HAP-1 (cell line): Measurements from ENCODE around the gene EIF3D.

Experiments
- DNase-seq, 2 experiments: peaks; one replicate each; pipeline ENCODE4 v3.0.0-alpha.2; 2016 to 2020; ENCODE audit warnings: low spot score in 2 of 2
- H3K27me3 ChIP-seq: fragments of 250-450 bp; sonication (Bioruptor Pico); 2 replicates; pipeline ENCODE4 v1.5.1; 2020; ENCODE audit warnings: low read depth, mild to moderate bottlenecking, moderate library complexity
- H3K36me3 ChIP-seq: fragments of 250-450 bp; sonication (Bioruptor Pico); replicated peaks from 2 replicates; pipeline ENCODE4 v1.5.1; 2020; ENCODE audit warnings: mild to moderate bottlenecking
- H3K4me1 ChIP-seq: fragments of 250-450 bp; sonication (Bioruptor Pico); 2 replicates; pipeline ENCODE4 v1.5.1; 2020; ENCODE audit warnings: mild to moderate bottlenecking
- H3K4me3 ChIP-seq: fragments of 250-450 bp; sonication (Bioruptor Pico); 2 replicates; pipeline ENCODE4 v1.5.1; 2020; ENCODE audit warnings: mild to moderate bottlenecking, moderate library complexity
- H3K9me3 ChIP-seq: fragments of 250-450 bp; sonication (Bioruptor Pico); 2 replicates; pipeline ENCODE4 v1.5.1; 2020; ENCODE audit warnings: mild to moderate bottlenecking, moderate library complexity
- in situ Hi-C: fragments of 300-500 bp; cut with MboI; formaldehyde crosslinking; loops from 3 replicates; pipeline ENCODE4 v1.14.3; 2020; ENCODE audit warnings: low sequenced_read_pairs, inconsistent platforms, mixed read lengths

Gene EIF3D

DNA sequence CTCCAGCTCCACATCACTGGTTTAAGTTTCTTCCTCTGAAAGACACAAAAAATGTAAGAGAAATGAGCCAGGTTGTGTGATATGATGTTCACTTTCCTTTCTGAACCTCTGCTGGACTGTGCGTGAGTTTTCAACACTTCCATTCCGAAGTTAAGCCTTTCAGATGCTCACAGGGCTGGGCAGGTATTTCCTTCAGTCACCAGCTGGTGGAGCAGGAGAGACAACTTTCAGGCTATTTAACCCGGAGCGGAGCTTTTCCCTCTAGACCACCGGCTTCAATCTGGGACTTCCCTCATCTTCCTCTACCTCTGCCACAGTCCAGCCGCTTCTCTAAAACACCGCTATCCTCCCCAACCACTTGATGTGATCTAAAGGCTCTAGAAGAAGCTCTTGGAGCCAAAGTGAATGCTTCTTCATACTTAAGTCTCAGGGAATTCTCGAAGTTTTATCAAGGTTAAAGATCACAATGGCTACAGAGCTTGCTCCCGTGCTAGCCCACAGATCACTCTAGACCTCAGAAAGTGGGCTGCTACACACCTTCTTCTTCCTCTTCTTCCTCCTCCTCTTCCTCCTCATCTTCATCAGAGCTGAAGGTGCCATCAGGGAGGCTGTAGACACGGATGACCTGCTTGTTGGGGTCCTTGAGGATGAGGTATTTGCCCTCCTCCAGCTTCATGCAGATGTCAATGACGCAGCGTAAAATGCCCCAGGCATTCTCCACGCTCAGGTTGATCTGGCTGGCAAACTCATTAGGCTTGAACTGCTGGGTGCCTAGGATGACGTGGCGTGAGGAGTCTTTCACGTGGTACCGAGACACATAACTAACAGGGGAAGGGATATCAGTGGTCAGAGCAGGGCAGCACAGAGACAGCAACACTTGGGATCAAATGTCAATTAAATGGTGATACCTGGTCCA is 17.7 kb downstream of the EIF3D start:
- no peaks in the 10 kb centered on the region for H3K9me3 ChIP-seq
- H3K36me3 ChIP-seq: peaks cover 59% of the 10 kb centered on the region
- H3K27me3 ChIP-seq: no peaks in the 10 kb centered on the region
- H3K4me3 ChIP-seq: no peak overlapping the region
- DNase-seq: peak; percentile 46 to 75
- in situ Hi-C loops: loop anchor here (25.0 kb wide), 2 partner anchors 1376 to 1976 kb away; no protein-coding TSS in a partner anchor
- peaks cover 9% of the 10 kb centered on the region for H3K4me1 ChIP-seq

DNA sequence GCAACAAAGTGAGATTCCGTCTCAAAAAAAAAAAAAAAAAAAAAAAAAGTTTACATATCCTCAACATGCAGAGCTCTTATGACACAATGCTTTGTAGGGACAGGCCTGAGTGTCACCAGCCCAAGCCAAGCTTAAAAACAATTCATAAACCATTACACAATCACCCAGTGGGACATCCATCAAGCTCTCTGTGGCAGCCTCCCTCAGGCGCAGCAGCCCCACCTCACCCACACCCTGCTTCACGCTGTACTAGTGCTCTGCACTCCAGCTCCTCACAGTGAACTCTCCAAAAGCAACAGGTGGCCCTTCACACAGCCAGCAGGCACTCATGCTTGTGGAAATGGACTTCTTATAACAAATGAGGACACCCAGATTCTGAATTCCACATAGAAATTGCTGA is 18.6 kb downstream of the EIF3D start:
- H3K27me3 ChIP-seq: no peaks in the 10 kb centered on the region
- H3K4me1 ChIP-seq: peaks cover 15% of the 10 kb centered on the region
- in situ Hi-C loops: loop anchor here (25.0 kb wide), 2 partner anchors 1377 to 1977 kb away; no protein-coding TSS in a partner anchor
- H3K36me3 ChIP-seq: peaks cover 56% of the 10 kb centered on the region
- H3K9me3 ChIP-seq: no peaks in the 10 kb centered on the region
- no peak overlapping the region for H3K4me3 ChIP-seq
- no peak for DNase-seq

DNA sequence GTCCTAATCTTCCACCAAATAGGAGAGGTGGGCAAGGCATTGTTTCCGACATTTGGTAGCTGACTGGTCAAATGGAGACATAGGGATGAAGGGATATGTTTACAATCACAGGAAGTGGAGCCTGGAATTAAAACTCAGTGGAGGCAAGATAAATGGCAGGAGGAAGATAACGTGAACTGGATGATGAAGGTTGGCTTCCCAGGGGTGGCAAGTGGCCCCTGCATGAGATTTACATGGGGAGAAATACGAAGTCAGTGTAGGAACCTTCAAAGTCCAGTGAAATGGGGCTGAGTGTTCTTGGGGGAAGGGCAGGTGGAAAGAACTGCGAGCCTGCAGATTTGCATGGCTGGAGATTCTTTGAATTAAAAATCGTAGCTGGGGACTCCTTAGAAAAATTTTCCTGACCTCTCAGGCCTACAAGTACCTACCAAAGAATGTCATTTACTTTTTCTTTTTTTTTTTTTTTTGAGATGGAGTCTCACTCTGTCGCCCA is 21.4 kb downstream of the EIF3D start:
- no peaks in the 10 kb centered on the region for H3K27me3 ChIP-seq
- H3K4me3 ChIP-seq: peak overlapping the region; percentile 40; the same call in 1 of the 2 replicates
- DNase-seq: no peak
- peaks cover 20% of the 10 kb centered on the region for H3K4me1 ChIP-seq
- no peaks in the 10 kb centered on the region for H3K9me3 ChIP-seq
- in situ Hi-C loops: loop anchor here (25.0 kb wide), 2 partner anchors 1380 to 1980 kb away; no protein-coding TSS in a partner anchor
- H3K36me3 ChIP-seq: peaks cover 36% of the 10 kb centered on the region

DNA sequence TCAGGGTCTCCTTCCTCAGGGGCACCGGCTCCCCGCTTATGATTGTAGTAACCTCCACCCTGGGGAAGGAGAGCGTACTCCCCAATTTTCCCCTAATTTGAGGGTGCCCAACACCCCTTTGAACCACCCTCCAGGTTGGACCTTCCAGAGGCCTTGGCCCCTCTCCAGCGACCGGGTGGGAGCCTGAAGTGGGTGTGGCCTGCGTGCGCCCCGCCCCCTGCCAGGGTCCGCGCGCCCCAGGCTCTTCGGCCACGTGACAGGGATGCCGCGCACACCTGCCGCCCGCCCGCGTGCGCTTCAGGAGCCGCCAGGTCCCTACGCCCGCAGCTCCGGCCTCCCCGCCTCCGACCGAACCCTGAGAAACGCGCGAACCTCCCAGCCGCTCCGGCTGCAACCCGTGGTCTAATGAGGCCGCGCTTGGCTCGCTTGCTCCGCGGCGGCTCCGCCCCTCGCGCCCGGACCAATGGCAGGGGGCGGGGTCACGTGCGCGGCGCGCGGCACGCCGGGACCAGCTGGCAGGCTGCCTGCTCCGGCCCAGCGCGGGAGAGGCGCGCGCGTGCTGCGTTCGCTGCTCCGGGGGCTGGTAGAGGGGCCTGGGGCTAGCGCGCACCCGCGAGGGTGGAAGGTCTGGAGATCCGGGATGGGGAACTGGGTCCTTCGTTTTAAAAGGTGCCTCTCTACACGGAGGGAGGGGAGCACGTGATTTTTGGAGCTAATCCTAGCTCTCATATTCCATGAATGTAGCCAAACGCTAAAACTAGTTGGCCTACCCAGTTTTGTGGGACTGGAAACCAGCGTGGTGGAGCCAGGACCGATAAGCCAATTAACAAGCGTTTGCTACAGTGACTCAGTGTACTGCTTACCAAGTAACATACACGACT is 22.1 kb downstream of the EIF3D start, which contains the start of gene FOXRED2:
TSS of gene FOXRED2 (minus strand) at position 404 of the 881 bp plus-strand sequence. CDS start 618 bp downstream, outside the sequence.
- peak; percentile 77 to 91 for DNase-seq
- Histone ChIP-seq H3K4me3 (peak within 1 kb of the TSS; percentile 40), H3K36me3 (peaks cover 31% of the 10 kb centered on the region), H3K4me1 (peaks cover 20% of the 10 kb centered on the region), H3K9me3 (no peaks in the 10 kb centered on the region), H3K27me3 (no peaks in the 10 kb centered on the region)
- in situ Hi-C loops: loop anchor here (25.0 kb wide), 2 partner anchors 1380 to 1980 kb away; no protein-coding TSS in a partner anchor

DNA sequence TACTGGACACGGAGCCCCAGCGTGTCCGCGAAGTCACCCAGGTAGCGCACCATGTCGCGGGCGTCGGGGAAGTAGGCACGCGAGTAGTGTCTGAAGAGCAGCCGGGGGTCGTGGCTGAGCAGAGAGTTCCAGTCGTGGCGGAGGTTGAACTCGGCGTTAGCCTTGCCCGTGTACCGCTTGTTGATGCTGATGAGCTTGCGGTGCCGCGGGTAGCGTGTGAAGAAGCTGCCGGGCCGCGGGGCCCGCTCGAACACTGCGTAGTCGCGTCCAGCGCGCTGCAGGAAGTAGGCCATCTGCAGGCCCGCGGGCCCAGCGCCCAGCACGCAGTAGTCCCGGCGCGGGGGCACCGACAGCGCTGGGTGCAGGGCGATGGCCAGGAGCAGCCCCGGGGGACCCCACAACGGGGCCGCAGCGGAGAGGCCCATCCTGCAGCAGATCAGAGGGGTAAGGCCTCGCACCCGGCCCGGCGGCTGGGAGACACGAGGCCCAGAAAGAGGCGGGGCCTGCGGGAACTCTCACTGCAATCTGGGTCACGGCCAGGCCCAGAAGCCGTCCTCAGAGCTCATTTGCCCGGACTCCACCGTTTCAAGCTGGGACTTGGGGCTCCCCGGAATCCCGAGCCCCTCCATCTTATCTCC is 22.8 kb downstream of the EIF3D start:
- in situ Hi-C loops: loop anchor here (25.0 kb wide), 2 partner anchors 1381 to 1981 kb away; no protein-coding TSS in a partner anchor
- peak overlapping the region; percentile 40 for H3K4me3 ChIP-seq

DNA sequence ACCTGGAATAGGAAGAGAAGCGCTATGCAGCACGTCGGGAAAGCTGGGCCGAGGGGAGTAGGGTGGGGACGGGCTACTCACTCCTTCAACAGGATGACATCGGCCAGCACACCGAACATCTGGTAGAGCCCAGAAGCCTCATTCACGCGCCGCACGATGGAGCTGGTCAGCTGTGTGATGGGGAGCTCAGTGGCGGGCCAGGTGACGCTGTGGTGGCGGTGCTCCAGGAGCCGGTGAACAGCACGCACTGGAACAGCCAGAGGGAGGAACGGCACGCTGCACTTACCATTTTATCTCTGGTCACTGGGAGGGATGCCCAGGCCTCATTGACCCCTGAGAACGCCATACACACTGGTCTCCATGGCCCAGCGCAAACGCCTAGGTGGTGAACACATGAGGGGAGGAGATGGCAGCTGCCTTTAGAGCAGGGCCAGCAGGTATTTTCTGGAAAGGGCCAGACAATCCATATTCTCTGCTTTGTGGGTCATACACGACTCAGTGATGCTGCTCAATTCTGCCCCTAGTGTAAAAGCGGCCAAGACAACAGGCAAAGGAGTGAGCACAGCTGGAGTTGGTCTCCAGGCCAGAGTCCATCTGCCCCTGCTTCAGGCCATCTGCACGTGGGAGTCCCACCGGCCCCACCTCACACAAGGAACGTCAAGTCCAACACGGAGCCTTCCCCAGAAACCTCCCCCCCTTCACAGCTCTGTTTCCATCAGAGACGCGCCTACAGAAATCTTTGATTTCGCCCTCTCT is 30.9 kb downstream of the EIF3D start:
- in situ Hi-C loops: no loop called here
- no peak for DNase-seq
- Histone ChIP-seq H3K4me1 (no peaks in the 10 kb centered on the region), H3K4me3 (no peak overlapping the region), H3K9me3 (no peaks in the 10 kb centered on the region), H3K36me3 (peaks cover 57% of the 10 kb centered on the region), H3K27me3 (no peaks in the 10 kb centered on the region)

More for the DNA sequence above, 22.8 kb downstream of the EIF3D start:
- no peak for DNase-seq
- Histone ChIP-seq H3K27me3 (no peaks in the 10 kb centered on the region), H3K36me3 (peaks cover 31% of the 10 kb centered on the region), H3K9me3 (no peaks in the 10 kb centered on the region), H3K4me1 (peaks cover 20% of the 10 kb centered on the region)

DNA sequence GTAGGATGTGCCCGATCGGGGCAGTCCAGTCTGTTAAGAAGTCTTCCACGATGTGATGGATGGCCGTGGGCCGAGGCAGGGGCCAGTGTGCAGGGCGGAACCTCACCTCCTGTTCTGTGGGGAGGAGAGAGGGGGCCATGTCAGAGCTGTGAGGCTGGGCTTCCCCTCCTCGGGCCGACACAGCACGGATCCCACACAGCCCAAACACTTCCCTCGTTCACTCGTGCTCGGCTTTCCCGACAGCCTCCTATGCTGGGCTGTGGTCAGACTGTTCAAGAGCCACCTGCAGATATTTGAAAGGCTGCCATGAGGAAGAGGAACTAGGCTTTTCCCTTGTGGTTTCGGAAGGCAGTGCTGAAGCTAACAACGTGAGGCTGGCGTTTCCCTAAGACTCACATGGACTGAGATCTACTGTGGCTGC is 35.3 kb downstream of the EIF3D start:
- Histone ChIP-seq H3K36me3 (peaks cover 69% of the 10 kb centered on the region), H3K9me3 (no peaks in the 10 kb centered on the region), H3K4me1 (no peaks in the 10 kb centered on the region), H3K27me3 (no peaks in the 10 kb centered on the region), H3K4me3 (no peak overlapping the region)
- in situ Hi-C loops: no loop called here
- no peak for DNase-seq

DNA sequence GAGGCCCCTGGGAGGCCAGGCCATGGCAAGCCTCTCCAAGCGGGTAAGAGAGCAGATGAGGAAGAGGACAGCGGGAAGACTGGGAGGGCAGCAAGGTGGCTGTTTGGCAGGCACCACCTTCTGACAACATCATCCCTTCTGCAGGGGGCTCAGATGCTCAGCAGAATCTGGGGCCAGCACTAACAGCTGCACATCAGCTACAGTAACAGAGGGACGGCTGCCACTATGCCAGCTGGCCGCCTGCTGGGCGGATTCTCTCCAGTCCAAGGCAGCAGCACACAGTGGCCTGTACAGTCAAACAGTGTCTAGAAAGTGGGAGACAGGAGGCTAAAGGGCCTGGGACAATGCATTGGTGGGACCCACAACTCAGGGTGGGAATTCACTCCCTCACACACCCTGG is 36.9 kb downstream of the EIF3D start:
- Histone ChIP-seq H3K36me3 (peaks cover 61% of the 10 kb centered on the region), H3K27me3 (no peaks in the 10 kb centered on the region), H3K4me3 (no peak overlapping the region), H3K4me1 (no peaks in the 10 kb centered on the region), H3K9me3 (no peaks in the 10 kb centered on the region)
- in situ Hi-C loops: no loop called here
- DNase-seq: no peak

DNA sequence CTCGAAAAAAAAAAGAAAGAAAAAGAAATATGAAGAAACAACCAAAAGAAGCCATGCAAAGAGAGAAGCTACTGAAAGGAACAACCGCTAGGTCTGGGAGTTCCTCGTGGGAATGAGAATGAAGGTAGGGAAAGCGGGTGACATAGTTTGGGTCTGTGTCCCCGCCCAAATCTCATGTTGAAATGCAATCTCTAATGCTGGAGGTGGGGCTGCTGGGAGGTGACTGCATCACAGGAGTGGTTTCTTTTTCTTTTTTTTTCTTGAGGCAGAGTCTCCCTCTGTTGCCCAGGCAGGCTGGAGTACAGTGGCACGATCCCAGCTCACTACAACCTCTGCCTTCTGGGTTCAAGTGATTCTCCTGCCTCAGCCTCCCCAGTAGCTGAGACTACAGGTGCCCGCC is 37.8 kb downstream of the EIF3D start:
- peaks cover 63% of the 10 kb centered on the region for H3K36me3 ChIP-seq
- H3K27me3 ChIP-seq: no peaks in the 10 kb centered on the region
- H3K4me3 ChIP-seq: no peak overlapping the region
- DNase-seq: no peak
- in situ Hi-C loops: no loop called here
- no peaks in the 10 kb centered on the region for H3K9me3 ChIP-seq
- H3K4me1 ChIP-seq: no peaks in the 10 kb centered on the region

DNA sequence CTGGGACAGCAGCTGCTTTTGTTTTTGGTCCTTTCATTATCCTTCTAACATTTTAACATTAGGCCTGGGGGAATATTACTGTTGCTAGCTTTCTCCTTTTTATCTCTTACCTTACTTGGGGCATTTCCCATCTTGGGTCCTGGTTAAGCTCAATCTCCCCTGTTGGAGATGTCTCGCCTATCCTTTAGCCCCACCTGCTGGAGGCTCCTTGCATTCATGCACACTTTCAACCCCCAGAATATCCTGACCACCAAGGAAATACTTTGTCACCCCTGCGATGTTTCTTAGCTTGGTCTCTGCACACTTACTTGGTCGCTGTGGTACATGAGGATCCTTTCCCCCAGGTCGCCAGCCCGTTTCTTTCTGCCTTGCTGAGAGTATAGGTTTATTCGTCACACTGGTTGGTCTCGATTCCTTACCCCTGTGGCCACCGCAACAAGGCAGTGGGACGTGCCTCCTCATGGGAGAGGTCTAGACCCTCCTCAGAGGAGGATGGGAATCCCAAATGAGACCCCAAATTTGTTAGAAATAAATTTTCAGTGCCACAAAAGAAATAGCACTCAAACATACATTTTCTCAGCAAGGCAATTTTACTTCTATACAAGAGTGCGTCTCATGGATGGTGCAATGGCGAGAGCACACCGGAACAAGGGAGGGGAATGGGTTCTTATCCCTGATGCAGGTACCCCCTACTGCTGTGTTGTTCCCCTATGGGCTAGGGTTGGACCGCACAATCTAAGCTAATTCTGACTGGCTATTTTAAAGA is 42.2 kb downstream of the EIF3D start:
- Histone ChIP-seq H3K9me3 (no peaks in the 10 kb centered on the region), H3K36me3 (peaks cover 36% of the 10 kb centered on the region), H3K4me3 (no peak overlapping the region), H3K4me1 (peaks cover 4% of the 10 kb centered on the region; the same call in 1 of the 2 replicates), H3K27me3 (no peaks in the 10 kb centered on the region)
- in situ Hi-C loops: no loop called here
- peak; percentile 21 to 73 for DNase-seq

DNA sequence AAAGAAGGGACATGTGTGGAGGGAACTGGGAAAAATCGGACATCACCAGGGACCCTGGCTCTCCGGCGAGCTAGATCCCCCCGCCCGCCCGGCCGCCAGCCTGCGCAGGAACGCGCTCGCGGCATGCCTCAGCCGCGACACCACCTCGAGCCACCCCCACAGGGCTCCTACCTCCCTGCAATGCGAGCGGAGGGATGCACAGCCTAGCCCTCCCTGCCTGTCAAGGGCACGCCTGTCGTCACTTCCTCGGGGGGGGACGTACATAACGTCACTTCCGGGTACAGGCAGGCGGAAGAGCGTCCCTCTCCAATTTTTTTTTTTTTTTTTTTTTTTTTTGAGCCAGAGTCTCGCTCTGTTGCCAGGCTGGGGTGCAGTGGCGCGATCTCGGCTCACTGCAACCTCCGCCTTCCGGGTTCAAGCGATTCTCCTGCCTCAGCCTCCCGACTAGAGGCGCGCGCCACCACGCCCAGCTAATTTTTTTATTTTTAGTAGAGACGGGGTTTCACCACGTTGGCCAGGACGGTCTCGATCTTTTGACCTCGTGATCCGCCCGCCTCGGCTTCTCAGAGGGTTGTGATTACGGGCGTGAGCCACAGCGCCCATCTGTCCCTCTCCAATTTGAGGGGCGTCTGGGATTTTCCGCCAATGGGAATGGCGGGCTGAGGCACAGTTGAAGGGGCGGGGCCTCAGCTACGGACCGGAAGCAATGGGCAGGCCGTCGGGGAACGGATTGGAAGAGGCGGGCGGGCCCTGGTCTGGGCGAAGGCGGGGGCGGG is 47.4 kb downstream of the EIF3D start, which contains the start of gene TXN2:
TSS of gene TXN2 (minus strand) at position 248 of the 776 bp plus-strand sequence. CDS start 803 bp downstream, outside the sequence.
- no peaks in the 10 kb centered on the region for H3K27me3 ChIP-seq
- DNase-seq: peak; percentile 94 to 99
- H3K4me3 ChIP-seq: peak within 1 kb of the TSS; percentile 85
- H3K4me1 ChIP-seq: peaks cover 4% of the 10 kb centered on the region; the same call in 1 of the 2 replicates
- no peaks in the 10 kb centered on the region for H3K9me3 ChIP-seq
- peaks cover 32% of the 10 kb centered on the region for H3K36me3 ChIP-seq
- in situ Hi-C loops: no loop called here
